HG02588 (cell line): ENCODE data around the gene ISLR.

Experiments used
- ATAC-seq: cut with Tn5 transposase; IDR thresholded peaks from one replicate; pipeline ENCODE4 v1.9.1; 2021; ENCODE audit warnings: mild to moderate bottlenecking, moderate library complexity; ENCODE audit not compliant: unreplicated experiment

The ISLR gene

GRCh38 chr15:74209997-74210671 lies 36.6 kb downstream of the ISLR start:
- ATAC-seq, result no peak

- ATAC-seq, result no peak
Measured at GRCh38 chr15:74210729-74211128, 37.2 kb downstream of the ISLR start.

GRCh38 chr15:74211656-74212055 lies 38.1 kb downstream of the ISLR start:
- ATAC-seq, result no peak

- no peak for ATAC-seq
Measured at GRCh38 chr15:74212494-74212893, 39.0 kb downstream of the ISLR start.

GRCh38 chr15:74213858-74214284 lies 40.4 kb downstream of the ISLR start:
- no peak for ATAC-seq

- ATAC-seq, result no peak
Measured at GRCh38 chr15:74214324-74215021, 41.0 kb downstream of the ISLR start.

- ATAC-seq, result no peak
Measured at GRCh38 chr15:74215958-74216357, 42.4 kb downstream of the ISLR start.

- ATAC-seq, result no peak
Measured at GRCh38 chr15:74216949-74217348, 43.4 kb downstream of the ISLR start.

- ATAC-seq, result no peak
Measured at GRCh38 chr15:74217907-74218885, 44.7 kb downstream of the ISLR start.

GRCh38 chr15:74220475-74221248 lies 47.2 kb downstream of the ISLR start:
- no peak for ATAC-seq

GRCh38 chr15:74221399-74222239 lies 48.1 kb downstream of the ISLR start:
- ATAC-seq, result no peak

- no peak for ATAC-seq
Measured at GRCh38 chr15:74222240-74223119, 49.0 kb downstream of the ISLR start.

- no peak for ATAC-seq
Measured at GRCh38 chr15:74225928-74226327, 52.4 kb downstream of the ISLR start.
